GM18505 (cell line): ENCODE data around the gene PTPN6.

ENCODE experiments used
- ATAC-seq: cut with Tn5 transposase; IDR thresholded peaks from one replicate; pipeline ENCODE4 v1.9.1; 2021; ENCODE audit not compliant: unreplicated experiment
- POLR2A ChIP-seq: IDR thresholded peaks from 4 replicates; pipeline ENCODE4 v1.6.1; 2011; ENCODE audit warnings: borderline replicate concordance; ENCODE audit not compliant: insufficient read depth, insufficient read length; ENCODE audit errors: extremely low read depth

Gene PTPN6

GRCh38 chr12:6968426-6968825, 17.3 kb downstream of the PTPN6 start:
- ATAC-seq = no peak
- TF ChIP-seq POLR2A = no peak

DNA sequence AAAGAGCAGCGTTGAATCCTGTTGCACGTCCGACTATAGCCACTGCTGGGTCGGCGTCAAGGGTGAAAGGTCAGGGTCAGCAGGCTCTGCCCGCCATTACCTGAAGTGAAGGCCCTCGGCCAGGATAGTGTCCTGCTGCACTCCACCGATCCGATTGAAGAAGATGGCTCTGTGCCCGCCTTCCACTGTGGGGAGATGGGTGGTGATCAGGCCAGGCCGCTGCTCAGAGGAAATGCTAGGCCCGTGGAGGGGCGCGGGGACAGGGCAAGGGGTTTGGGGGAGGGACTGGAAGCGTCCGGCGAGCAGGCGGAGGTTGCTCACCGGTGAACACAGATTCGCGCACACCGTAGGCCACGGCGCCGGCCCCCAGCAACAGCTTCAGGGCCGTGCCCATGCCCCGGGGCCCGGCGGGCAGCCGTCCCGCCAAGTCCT, 19.0 kb downstream of the PTPN6 start:
- ATAC-seq = peak; percentile 3
- TF ChIP-seq POLR2A = no peak

- no peak for ATAC-seq
- no peak for TF ChIP-seq POLR2A
Observed at GRCh38 chr12:6974180-6974579, 23.0 kb downstream of the PTPN6 start.

DNA sequence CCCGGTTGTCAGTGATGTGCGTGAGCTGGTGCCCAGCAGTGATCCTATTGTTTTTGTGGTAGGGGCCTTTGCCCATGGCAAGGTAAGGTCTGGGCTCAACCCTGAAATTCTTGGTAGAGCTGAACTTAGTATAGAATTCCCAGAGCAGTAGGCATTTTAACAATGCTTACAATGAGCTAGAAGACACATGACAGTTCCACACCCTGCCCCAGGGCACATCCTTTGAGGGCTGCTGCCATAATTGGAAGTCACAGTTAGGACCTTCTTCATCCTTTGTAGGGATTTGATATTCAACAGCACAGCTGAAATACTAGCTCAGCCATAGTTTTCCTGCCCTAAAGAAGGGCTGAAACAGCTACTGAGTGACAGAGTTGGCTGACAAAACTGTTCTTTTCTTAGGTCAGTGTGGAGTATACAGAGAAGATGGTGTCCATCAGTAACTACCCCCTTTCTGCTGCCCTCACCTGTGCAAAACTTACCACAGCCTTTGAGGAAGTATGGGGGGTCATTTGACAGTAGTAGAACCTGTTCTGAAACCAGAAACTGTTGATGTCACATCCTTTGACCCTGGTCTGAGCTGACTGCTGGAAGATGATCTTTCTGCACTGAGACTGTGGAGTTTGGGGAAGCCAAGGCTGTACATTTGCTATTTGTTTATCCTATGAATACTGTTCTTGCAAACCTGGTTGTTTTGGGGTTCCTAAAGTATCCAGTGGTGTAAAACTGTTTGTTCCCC, 24.3 kb downstream of the PTPN6 start:
- ATAC-seq = no peak
- TF ChIP-seq POLR2A = no peak

- no peak for ATAC-seq
- TF ChIP-seq POLR2A = no peak
Observed at GRCh38 chr12:6977653-6978052, 26.5 kb downstream of the PTPN6 start.

DNA sequence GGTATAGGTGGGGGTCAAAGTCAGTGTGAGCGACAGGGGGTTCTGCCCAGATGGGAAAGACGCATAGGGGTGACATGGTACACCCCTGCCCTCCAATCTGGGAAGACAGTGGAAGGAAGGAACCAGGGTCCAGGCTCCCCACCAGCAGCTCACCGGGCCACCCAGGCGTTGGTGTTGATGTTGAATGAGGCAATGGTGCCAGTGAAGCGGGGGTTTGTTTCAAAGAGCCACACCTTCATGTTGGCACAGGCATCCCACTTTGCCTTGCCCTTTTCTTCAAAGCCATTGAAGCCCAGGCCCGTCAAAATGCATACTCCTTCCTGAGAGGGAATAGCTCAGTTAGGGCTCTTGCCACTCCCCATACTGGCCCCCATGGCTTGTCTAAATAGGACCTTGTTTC, 27.0 kb downstream of the PTPN6 start:
- TF ChIP-seq POLR2A = no peak
- no peak for ATAC-seq

GRCh38 chr12:6978611-6979011, 27.5 kb downstream of the PTPN6 start:
- no peak for TF ChIP-seq POLR2A
- ATAC-seq = no peak

- no peak for ATAC-seq
Observed at GRCh38 chr12:6979021-6979420, 27.9 kb downstream of the PTPN6 start.

DNA sequence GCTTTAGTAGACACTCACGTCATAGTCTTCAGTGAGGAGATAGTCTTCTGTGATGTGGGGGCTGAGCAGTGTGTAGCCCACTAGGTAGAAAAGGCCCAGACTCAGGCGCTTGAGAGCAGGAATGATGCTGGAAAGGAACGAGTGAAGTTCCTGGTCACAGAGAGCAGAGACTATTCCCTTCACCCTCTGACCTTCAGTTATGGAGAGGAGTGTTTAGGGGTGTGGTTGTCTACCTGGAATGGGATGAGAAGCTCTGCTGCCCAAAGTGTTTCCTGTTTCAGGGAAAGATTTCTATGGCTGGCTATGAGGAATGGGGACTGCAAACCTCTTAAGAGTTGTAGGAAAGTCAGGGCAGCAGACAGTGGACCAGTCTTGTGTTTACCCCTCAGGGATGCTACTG, 28.3 kb downstream of the PTPN6 start:
- no peak for ATAC-seq
- TF ChIP-seq POLR2A = no peak

More at GRCh38 chr12:6979021-6979420, 27.9 kb downstream of the PTPN6 start:
- TF ChIP-seq POLR2A = no peak

DNA sequence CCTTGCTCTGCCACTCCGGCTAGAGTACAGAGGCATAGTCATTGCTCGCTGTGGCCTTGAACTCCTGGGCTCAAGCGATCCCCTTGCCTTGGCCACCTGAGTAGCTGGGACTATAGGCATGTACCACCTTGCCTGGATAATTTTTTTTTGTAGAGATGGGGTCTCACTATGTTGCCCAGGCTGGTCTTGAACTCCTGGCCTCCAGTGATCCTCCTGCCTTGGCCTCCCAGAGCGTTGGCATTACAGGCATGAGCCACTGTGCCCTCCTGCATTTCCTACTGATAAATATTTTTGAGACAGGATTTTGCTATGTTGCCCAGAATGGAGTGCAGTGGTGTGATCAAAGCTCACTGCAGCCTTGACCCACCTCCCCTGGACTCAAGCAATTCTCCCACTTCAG, 28.9 kb downstream of the PTPN6 start:
- ATAC-seq = no peak
- no peak for TF ChIP-seq POLR2A

DNA sequence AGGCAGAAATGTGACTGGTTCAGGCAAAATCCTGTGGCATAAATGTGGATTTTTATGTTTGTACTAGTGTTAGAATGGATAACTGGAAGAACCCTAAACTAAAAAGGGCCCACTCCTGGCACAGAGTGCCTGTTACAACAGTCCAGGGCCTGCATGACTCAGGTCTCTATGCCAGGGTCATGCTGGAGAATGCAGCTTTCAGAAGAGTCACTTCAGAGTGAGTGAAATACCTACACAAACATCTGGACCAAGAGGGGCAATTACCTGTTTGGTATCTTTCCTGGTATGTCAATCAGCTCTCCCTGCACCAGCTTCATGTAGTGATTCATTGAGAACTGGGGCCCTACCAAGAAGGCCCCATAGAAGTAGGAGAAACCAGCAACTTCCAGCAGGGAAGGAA, 29.6 kb downstream of the PTPN6 start:
- no peak for ATAC-seq
- TF ChIP-seq POLR2A = no peak

GRCh38 chr12:6981152-6982052, 30.2 kb downstream of the PTPN6 start:
- no peak for TF ChIP-seq POLR2A
- no peak for ATAC-seq

GRCh38 chr12:6982532-6982931, 31.4 kb downstream of the PTPN6 start:
- TF ChIP-seq POLR2A = no peak
- no peak for ATAC-seq
